Neural progenitor cell (in vitro differentiated cells): ENCODE data around the gene C22orf31.

ENCODE experiments used
- CTCF ChIP-seq: fragments of 200-600 bp; sonication (generic); IDR thresholded peaks from 2 replicates; pipeline ENCODE4 v1.5.1; 2017; ENCODE audit warnings: antibody characterized with exemption, mild to moderate bottlenecking
- EZH2phosphoT487 ChIP-seq: fragments of 200-600 bp; sonication (generic); IDR thresholded peaks from 2 replicates; pipeline ENCODE4 v1.6.1; 2017; ENCODE audit warnings: antibody characterized with exemption

- TF ChIP-seq CTCF (no peak), EZH2phosphoT487 (no peak)
These were observed 7.3 kb downstream of the C22orf31 start for GRCh38 chr22:29054251-29054767.
